K562 (cell line): Measurements from ENCODE around the gene COPA. TPM values are rescaled to one million over a fixed set of nuclear protein-coding genes. Genes with fewer than 3 reads are reported as not detected.

Experiments
- BRD9 ChIP-seq: fragments of 450-650 bp; IDR thresholded peaks from 2 replicates; pipeline ENCODE4 v1.6.1; 2018; ENCODE audit warnings: low read depth; ENCODE audit not compliant: partially characterized antibody
- CEBPG ChIP-seq, 3 experiments: fragments of 200-800 bp in 1 of 3; sonication (Bioruptor generic) in 1 of 3; sonication (generic) in 1 of 3; formaldehyde crosslinking in 1 of 3; IDR thresholded peaks in 2 of 3; conservative IDR thresholded peaks in 1 of 3; 2 replicates each; pipeline versions ENCODE4 v1.6.1 to v1.8.0; 2016 to 2022; ENCODE audit warnings: missing compliant biosample characterization in 2 of 3, missing genetic modification characterization in 2 of 3, mild to moderate bottlenecking in 1 of 3, missing genetic modification reagents in 1 of 3
- ESRRA ChIP-seq: fragments of 450-650 bp; IDR thresholded peaks from 2 replicates; pipeline ENCODE4 v1.6.1; 2014; ENCODE audit warnings: low read depth, mild to moderate bottlenecking, moderate library complexity, borderline replicate concordance
- FOXK1 ChIP-seq: sonication (generic); formaldehyde crosslinking; IDR thresholded peaks from 2 replicates; pipeline ENCODE4 v1.8.0; 2022; ENCODE audit warnings: missing genetic modification reagents, mild to moderate bottlenecking, borderline replicate concordance
- HIVEP1 ChIP-seq: fragments of 250-450 bp; sonication (Bioruptor Pico); IDR thresholded peaks from 2 replicates; pipeline ENCODE4 v1.4.0; 2020; ENCODE audit warnings: mild to moderate bottlenecking
- ID3 ChIP-seq, 2 experiments: fragments of 250-450 bp in 1 of 2; fragments of 450-650 bp in 1 of 2; sonication (Bioruptor Pico) in 1 of 2; IDR thresholded peaks; 2 replicates each; pipeline versions ENCODE4 v1.6.1 to v1.8.0; 2016 to 2021; ENCODE audit warnings: mild to moderate bottlenecking in 2 of 2, moderate library complexity in 2 of 2, missing compliant biosample characterization in 1 of 2, missing genetic modification characterization in 1 of 2
- POLR2H ChIP-seq: IDR thresholded peaks from 2 replicates; pipeline ENCODE4 v1.6.1; 2016; ENCODE audit warnings: missing genetic modification characterization, low read depth, mild to moderate bottlenecking, control low read depth, missing compliant biosample characterization, moderate library complexity
- POLR3A ChIP-seq: IDR thresholded peaks from 2 replicates; pipeline ENCODE4 v1.6.1; 2011; ENCODE audit warnings: borderline replicate concordance, mild to moderate bottlenecking, moderate library complexity; ENCODE audit not compliant: insufficient read length, insufficient read depth; ENCODE audit errors: extremely low read depth
- RFX5 ChIP-seq: IDR thresholded peaks from 2 replicates; pipeline ENCODE4 v1.6.1; 2011; ENCODE audit warnings: low read depth, mild to moderate bottlenecking, improper control_type of control experiment, low read length
- RNF219 ChIP-seq: fragments of 250-450 bp; sonication (Bioruptor Pico); IDR thresholded peaks from 2 replicates; pipeline ENCODE4 v1.5.0; 2022; ENCODE audit warnings: mild to moderate bottlenecking
- SMARCB1 ChIP-seq: IDR thresholded peaks from 2 replicates; pipeline ENCODE4 v1.6.1; 2011; ENCODE audit warnings: improper control_type of control experiment, low read depth; ENCODE audit not compliant: insufficient read length
- THAP12 ChIP-seq: fragments of 250-450 bp; sonication (Bioruptor Pico); IDR thresholded peaks from 2 replicates; pipeline ENCODE4 v1.9.0; 2021; ENCODE audit warnings: mild to moderate bottlenecking, inconsistent platforms
- THRAP3 ChIP-seq: fragments of 450-650 bp; IDR thresholded peaks from 2 replicates; pipeline ENCODE4 v1.6.1; 2016; ENCODE audit warnings: mild to moderate bottlenecking, inconsistent platforms, borderline replicate concordance
- ZNF232 ChIP-seq: sonication (generic); formaldehyde crosslinking; IDR thresholded peaks from 2 replicates; pipeline ENCODE4 v1.8.0; 2022; ENCODE audit warnings: mild to moderate bottlenecking, missing genetic modification reagents
- ZNF583 ChIP-seq: fragments of 250-450 bp; sonication (Bioruptor Pico); IDR thresholded peaks from 2 replicates; pipeline ENCODE4 v1.4.0; 2020
- polyA plus RNA-seq, 8 experiments: library from polyadenylated mRNA; depleted of rRNA in 4 of 8; stranded (reverse) in 5 of 8; unstranded in 3 of 8; fragments of >200 nt; fragmentation: Nextera tagmentation in 2 of 8; fragmentation: Illumina TruSeq in 1 of 8; extraction: Ambion mirVana in 2 of 8; extraction: Trizol in 1 of 8; gene quantifications; 2 replicates each; pipeline versions ENCODE4 v1.2.1 to v1.2.3, GENCODE V29; 2011 to 2014; ENCODE audit warnings: inconsistent platforms in 1 of 8, missing spikeins in 1 of 8
- total RNA-seq, 7 experiments: library from RNA; depleted of rRNA in 6 of 7; stranded (reverse); fragments of >200 nt in 6 of 7; fragmentation: Illumina TruSeq in 2 of 7; extraction: Trizol in 2 of 7; gene quantifications; 2 replicates each; pipeline versions ENCODE4 v1.2.1 to v1.2.3, GENCODE V29; 2011 to 2021; ENCODE audit warnings: low replicate concordance in 1 of 7
- TF ChIP-seq, protein P1 (sequence below): sonication (generic); formaldehyde crosslinking; IDR thresholded peaks from 2 replicates; pipeline ENCODE4 v1.8.0; 2022; ENCODE audit warnings: missing genetic modification reagents, mild to moderate bottlenecking, borderline replicate concordance

COPA gene
- total and polyA plus RNA-seq, 9 of the 15 experiments (the other 6 are each of a cell fraction or from before 2014, with no cell fraction given): 49.8 to 222 (median 110) TPM

GRCh38 chr1:160261893-160262794 lies 80.9 kb downstream of the COPA start, which contains the start of gene DCAF8 (continued):
- TF ChIP-seq, protein P1, sequence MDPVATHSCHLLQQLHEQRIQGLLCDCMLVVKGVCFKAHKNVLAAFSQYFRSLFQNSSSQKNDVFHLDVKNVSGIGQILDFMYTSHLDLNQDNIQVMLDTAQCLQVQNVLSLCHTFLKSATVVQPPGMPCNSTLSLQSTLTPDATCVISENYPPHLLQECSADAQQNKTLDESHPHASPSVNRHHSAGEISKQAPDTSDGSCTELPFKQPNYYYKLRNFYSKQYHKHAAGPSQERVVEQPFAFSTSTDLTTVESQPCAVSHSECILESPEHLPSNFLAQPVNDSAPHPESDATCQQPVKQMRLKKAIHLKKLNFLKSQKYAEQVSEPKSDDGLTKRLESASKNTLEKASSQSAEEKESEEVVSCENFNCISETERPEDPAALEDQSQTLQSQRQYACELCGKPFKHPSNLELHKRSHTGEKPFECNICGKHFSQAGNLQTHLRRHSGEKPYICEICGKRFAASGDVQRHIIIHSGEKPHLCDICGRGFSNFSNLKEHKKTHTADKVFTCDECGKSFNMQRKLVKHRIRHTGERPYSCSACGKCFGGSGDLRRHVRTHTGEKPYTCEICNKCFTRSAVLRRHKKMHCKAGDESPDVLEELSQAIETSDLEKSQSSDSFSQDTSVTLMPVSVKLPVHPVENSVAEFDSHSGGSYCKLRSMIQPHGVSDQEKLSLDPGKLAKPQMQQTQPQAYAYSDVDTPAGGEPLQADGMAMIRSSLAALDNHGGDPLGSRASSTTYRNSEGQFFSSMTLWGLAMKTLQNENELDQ: no peak
- TF ChIP-seq POLR3A (no peak), HIVEP1 (CRISPR knock-in tag) (no peak), ESRRA (peak; percentile 57; the same call in 1 of the 2 replicates), ID3 (CRISPR knock-in tag; IDR thresholded peaks at IDR 0.05) (no peak), ID3 (tag; IDR thresholded peaks at IDR 0.05) (peak; percentile 70), SMARCB1 (no peak), BRD9 (peak; percentile 26), THRAP3 (no peak), CEBPG (CRISPR knock-in tag; IDR thresholded peaks at IDR 0.05) (no peak), CEBPG (tag; conservative IDR thresholded peaks at IDR 0.05 in 1 of 2, IDR thresholded peaks at IDR 0.05 in 1 of 2) (no peak), RNF219 (CRISPR knock-in tag) (no peak), RFX5 (no peak), THAP12 (CRISPR knock-in tag) (peak; percentile 96), FOXK1 (no peak), POLR2H (peak; percentile 94), ZNF583 (CRISPR knock-in tag) (peak; percentile 36; the same call in 1 of the 2 replicates), ZNF232 (CRISPR knock-in tag) (no peak)
